OCI-LY3 (cell line): ENCODE measurements around the gene C21orf58.

Source experiments
- H2AFZ ChIP-seq: fragments of 200-600, 300-600 bp; shearing (Covaris generic); 2 replicates; pipeline ENCODE4 v1.6.0; 2014; ENCODE audit warnings: antibody characterized with exemption, low read depth, low read length
- H3K27ac ChIP-seq: fragments of 200-600, 300-600 bp; sonication (generic); 2 replicates; pipeline ENCODE4 v1.5.1; 2014; ENCODE audit warnings: mild to moderate bottlenecking, low read length, moderate library complexity, mixed read lengths
- H3K27me3 ChIP-seq: fragments of 200-600, 300-600 bp; sonication (generic); 2 replicates; pipeline ENCODE4 v1.6.1; 2014; ENCODE audit warnings: low read depth, low read length, mixed read lengths
- H3K36me3 ChIP-seq: fragments of 200-600, 300-600 bp; sonication (generic); replicated peaks from 2 replicates; pipeline ENCODE3; 2014; ENCODE audit warnings: low read depth, low read length, mixed read lengths
- H3K4me1 ChIP-seq: fragments of 300-600, 200-600 bp; sonication (generic); 2 replicates; pipeline ENCODE4 v1.6.1; 2014; ENCODE audit warnings: low read length, mixed read lengths
- H3K4me2 ChIP-seq: fragments of 200-600, 300-600 bp; sonication (generic); 2 replicates; pipeline ENCODE4 v1.6.1; 2014; ENCODE audit warnings: low read length, mixed read lengths
- H3K4me3 ChIP-seq: fragments of 300-600, 200-600 bp; sonication (generic); 2 replicates; pipeline ENCODE4 v1.5.1; 2014; ENCODE audit warnings: antibody characterized with exemption, mild to moderate bottlenecking, low read length, moderate library complexity
- H3K79me2 ChIP-seq: fragments of 300-600, 200-600 bp; shearing (Covaris generic); 2 replicates; pipeline ENCODE4 v1.6.1; 2014; ENCODE audit warnings: mild to moderate bottlenecking, low read length, mixed read lengths
- H3K9ac ChIP-seq: fragments of 300-600, 200-600 bp; shearing (Covaris generic); 2 replicates; pipeline ENCODE4 v1.6.0; 2014; ENCODE audit warnings: mild to moderate bottlenecking, low read length, moderate library complexity
- H3K9me3 ChIP-seq: fragments of 200-600, 300-600 bp; shearing (Covaris generic); 2 replicates; pipeline ENCODE4 v1.6.1; 2014; ENCODE audit warnings: low read length, mixed read lengths; ENCODE audit not compliant: insufficient read depth
- H4K20me1 ChIP-seq: fragments of 200-600, 300-600 bp; sonication (generic); 2 replicates; pipeline ENCODE4 v1.6.1; 2016; ENCODE audit warnings: low read length, mixed read lengths; ENCODE audit not compliant: insufficient read depth
- EZH2phosphoT487 ChIP-seq: fragments of 200-600 bp; shearing (Covaris generic); IDR thresholded peaks from 2 replicates; pipeline ENCODE4 v1.6.1; 2018; ENCODE audit warnings: antibody characterized with exemption, mixed run types, low read depth
- TF ChIP-seq, protein P1 (sequence below): fragments of 200-600, 300-600 bp; sonication (generic); IDR thresholded peaks from 2 replicates; pipeline ENCODE4 v1.5.1; 2014; ENCODE audit warnings: antibody characterized with exemption, low read length, low read depth

The C21orf58 gene

DNA sequence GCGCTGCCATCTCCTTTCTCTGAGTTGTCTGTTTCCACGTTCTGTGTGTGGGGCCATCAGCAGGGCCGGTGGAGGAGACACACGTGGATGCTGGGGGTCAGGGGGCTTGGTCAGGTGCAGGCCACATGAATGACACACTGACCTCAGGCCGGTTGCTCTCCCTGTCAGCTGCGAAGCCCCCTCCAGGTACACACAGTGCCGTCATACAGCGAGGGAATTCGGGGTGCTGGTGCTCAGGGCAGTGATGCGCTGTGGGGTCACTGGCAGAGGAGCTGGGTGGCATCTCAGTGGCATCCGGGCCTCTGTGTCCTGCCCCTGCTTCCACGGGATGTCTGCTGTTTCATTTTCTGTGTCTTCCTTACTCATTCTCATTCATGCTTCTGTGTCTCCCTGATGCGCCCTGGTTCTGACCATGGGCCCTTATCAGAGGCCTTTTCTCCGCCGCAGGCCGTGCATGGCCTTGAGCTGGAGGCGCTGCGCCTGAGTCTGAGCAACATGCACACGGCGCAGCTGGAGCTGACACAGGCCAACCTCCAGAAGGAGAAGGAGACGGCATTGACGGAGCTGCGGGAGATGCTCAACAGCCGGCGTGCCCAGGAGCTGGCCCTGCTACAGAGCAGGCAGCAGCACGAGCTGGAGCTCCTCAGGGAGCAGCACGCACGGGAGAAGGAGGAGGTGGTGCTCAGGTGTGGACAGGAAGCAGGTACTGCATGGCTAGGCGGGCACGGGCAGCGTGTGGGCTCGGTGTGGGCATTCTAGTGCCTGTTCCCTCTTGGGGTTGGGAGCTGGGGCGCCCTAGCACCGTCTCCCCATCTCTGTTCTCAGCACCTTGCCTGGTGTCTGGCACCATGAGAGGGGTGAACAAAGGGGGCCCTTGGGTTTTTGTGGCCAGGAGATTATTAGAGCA is 22.9 kb upstream of the C21orf58 start:
- no peak overlapping the region for H3K4me3 ChIP-seq
- H2AFZ ChIP-seq: no peak overlapping the region
- H3K79me2 ChIP-seq: peaks cover 8% of the 10 kb centered on the region; the same call in 1 of the 2 replicates
- peaks cover 9% of the 10 kb centered on the region for H3K36me3 ChIP-seq
- no peak overlapping the region for H3K27ac ChIP-seq
- no peaks in the 10 kb centered on the region for H4K20me1 ChIP-seq
- no peak overlapping the region for H3K9ac ChIP-seq
- no peak overlapping the region for H3K4me2 ChIP-seq
- H3K4me1 ChIP-seq: no peaks in the 10 kb centered on the region
- TF ChIP-seq, protein P1, sequence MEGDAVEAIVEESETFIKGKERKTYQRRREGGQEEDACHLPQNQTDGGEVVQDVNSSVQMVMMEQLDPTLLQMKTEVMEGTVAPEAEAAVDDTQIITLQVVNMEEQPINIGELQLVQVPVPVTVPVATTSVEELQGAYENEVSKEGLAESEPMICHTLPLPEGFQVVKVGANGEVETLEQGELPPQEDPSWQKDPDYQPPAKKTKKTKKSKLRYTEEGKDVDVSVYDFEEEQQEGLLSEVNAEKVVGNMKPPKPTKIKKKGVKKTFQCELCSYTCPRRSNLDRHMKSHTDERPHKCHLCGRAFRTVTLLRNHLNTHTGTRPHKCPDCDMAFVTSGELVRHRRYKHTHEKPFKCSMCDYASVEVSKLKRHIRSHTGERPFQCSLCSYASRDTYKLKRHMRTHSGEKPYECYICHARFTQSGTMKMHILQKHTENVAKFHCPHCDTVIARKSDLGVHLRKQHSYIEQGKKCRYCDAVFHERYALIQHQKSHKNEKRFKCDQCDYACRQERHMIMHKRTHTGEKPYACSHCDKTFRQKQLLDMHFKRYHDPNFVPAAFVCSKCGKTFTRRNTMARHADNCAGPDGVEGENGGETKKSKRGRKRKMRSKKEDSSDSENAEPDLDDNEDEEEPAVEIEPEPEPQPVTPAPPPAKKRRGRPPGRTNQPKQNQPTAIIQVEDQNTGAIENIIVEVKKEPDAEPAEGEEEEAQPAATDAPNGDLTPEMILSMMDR: no peak
- no peak for TF ChIP-seq EZH2phosphoT487
- no peaks in the 10 kb centered on the region for H3K9me3 ChIP-seq
- H3K27me3 ChIP-seq: no peaks in the 10 kb centered on the region

DNA sequence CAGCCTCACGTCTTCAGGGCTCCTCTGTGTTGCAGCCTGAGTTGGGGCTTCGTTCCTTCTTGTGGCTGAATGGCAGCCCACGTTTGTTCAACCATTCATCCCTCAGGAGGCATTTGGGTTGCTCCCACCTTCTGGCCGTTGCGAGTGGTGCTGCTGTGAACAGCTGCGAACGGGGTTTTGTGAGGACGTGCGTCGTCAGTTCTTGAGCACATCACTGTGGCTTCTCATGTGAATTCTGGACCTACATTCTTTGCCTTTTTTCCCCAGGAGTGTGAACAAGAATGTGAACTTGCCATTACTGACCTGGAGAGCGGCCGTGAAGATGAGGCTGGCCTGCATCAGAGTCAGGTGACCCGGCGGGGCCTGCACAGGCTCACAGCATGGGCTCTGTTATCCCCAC is 22.2 kb upstream of the C21orf58 start:
- H2AFZ ChIP-seq: no peak overlapping the region
- H4K20me1 ChIP-seq: no peaks in the 10 kb centered on the region
- H3K27me3 ChIP-seq: no peaks in the 10 kb centered on the region
- H3K9ac ChIP-seq: no peak overlapping the region
- H3K79me2 ChIP-seq: peaks cover 10% of the 10 kb centered on the region; the same call in 1 of the 2 replicates
- H3K36me3 ChIP-seq: peaks cover 9% of the 10 kb centered on the region
- no peaks in the 10 kb centered on the region for H3K9me3 ChIP-seq
- no peak overlapping the region for H3K27ac ChIP-seq
- H3K4me1 ChIP-seq: no peaks in the 10 kb centered on the region
- no peak overlapping the region for H3K4me3 ChIP-seq
- no peak overlapping the region for H3K4me2 ChIP-seq
- TF ChIP-seq EZH2phosphoT487: no peak
- TF ChIP-seq, protein P1: no peak

DNA sequence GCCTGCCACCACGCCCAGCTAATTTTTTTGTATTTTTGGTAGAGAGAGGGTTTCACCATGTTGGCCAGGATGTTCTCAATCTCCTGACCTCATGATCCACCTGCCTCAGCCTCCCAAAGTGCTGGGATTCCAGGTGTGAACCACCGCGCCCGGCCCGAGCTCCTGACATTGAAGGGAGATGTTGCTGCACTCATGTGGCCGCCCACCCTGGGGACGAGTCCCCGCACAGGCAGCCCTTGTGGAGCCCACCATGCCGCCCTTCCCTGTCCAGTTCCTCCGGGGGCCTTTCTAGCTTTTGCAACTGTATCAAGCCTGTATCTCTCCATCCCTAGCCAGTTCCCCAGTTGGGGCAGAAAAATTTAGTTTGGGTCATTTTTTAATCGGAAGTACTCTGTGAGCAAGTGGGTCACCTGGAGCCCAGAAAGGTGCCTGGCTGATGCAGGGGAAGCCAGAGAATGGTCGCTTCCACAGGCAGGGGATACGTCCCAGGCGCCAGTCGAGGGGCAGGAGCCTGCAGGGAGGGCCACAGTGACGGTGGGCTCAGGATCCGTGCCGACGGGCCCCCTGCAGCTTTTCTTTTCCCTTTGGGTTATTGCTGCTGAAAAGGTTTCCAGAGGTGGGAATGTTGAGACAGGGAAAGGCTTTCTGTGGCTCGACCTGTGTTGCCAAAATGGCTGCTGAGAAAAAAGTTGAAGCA is 20.7 kb upstream of the C21orf58 start:
- Histone ChIP-seq H3K27ac (no peak overlapping the region), H2AFZ (no peak overlapping the region), H3K4me3 (no peak overlapping the region), H3K9ac (no peak overlapping the region), H3K36me3 (peaks cover 4% of the 10 kb centered on the region), H3K9me3 (no peaks in the 10 kb centered on the region), H4K20me1 (no peaks in the 10 kb centered on the region), H3K4me2 (no peak overlapping the region), H3K4me1 (no peaks in the 10 kb centered on the region), H3K79me2 (peaks cover 10% of the 10 kb centered on the region; the same call in 1 of the 2 replicates), H3K27me3 (no peaks in the 10 kb centered on the region)
- no peak for TF ChIP-seq EZH2phosphoT487
- TF ChIP-seq, protein P1: no peak

DNA sequence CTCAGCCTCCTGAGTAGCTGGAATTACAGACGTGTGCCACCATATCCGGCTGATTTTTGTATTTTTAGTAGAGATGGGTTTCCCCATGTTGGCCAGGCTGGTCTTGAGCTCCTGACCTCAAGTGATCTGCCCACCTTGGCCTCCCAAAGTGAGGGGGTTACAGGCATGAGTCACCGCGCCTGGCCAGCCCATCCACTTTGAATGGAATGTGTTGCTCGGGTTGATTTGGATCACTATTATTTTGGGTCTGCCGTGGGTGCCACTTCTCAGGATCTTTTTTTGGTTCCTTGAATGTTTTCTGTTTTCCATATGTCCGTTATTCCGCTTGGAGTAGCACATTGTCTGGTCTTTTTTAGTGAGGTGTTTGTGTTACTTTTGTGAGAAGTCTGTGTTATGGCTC is 17.3 kb upstream of the C21orf58 start:
- Histone ChIP-seq H3K79me2 (peaks cover 10% of the 10 kb centered on the region; the same call in 1 of the 2 replicates), H3K27ac (no peak overlapping the region), H3K27me3 (no peaks in the 10 kb centered on the region), H3K4me1 (no peaks in the 10 kb centered on the region), H3K4me3 (no peak overlapping the region), H2AFZ (no peak overlapping the region), H4K20me1 (no peaks in the 10 kb centered on the region), H3K36me3 (peaks cover 13% of the 10 kb centered on the region), H3K9me3 (no peaks in the 10 kb centered on the region), H3K4me2 (no peak overlapping the region), H3K9ac (no peak overlapping the region)
- TF ChIP-seq, protein P1: no peak
- TF ChIP-seq EZH2phosphoT487: no peak
